HG02885 (cell line): Measurements from ENCODE around the gene CDH4.

ENCODE experiments used
- ATAC-seq: cut with Tn5 transposase; IDR thresholded peaks from one replicate; pipeline ENCODE4 v1.9.1; 2021; ENCODE audit warnings: mild to moderate bottlenecking; ENCODE audit not compliant: unreplicated experiment, poor library complexity

CDH4 gene

DNA sequence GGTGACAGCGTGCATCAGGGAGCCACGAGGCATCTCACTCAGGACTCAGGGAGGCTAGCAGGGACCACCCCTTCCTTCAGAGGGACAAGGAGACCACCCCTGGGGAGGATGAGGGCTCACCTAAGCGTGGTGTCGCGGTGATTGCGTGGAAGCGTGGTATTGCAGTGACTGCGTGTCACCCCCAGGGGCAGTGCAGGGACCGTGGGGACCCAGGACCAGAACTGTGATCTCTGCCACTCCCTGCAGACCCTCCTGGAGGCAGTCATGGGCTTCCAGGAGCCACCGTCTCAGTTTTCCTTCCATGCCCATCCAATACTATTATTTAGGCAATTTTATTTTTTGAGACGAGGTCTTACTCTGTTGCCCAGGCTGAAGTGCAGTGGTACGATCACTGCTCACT, 666.5 kb downstream of the CDH4 start:
- no peak for ATAC-seq

DNA sequence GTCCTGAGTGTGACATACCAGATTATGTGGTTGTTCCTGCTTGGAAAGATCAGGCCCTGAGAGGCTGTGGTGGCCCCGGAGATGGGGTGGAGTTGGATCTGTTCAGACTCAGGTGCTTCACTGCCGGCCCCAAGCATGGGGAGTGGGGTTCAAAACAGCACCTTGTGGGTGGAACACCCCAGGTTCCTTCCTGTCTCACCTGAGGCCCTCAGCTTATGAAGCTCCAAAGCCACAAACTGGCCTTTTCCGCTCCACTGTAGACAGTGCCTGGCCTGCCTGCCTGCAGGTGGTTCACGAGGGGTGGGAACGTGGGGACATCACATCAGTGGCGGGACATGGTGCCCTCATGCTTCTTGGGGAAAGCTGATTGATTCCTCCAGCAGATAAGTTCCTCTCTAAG, 667.2 kb downstream of the CDH4 start:
- no peak for ATAC-seq

GRCh38 chr20:61919675-61920365, 667.8 kb downstream of the CDH4 start:
- no peak for ATAC-seq

GRCh38 chr20:61922411-61922810, 670.4 kb downstream of the CDH4 start:
- no peak for ATAC-seq

GRCh38 chr20:61922936-61923335, 670.9 kb downstream of the CDH4 start:
- no peak for ATAC-seq

DNA sequence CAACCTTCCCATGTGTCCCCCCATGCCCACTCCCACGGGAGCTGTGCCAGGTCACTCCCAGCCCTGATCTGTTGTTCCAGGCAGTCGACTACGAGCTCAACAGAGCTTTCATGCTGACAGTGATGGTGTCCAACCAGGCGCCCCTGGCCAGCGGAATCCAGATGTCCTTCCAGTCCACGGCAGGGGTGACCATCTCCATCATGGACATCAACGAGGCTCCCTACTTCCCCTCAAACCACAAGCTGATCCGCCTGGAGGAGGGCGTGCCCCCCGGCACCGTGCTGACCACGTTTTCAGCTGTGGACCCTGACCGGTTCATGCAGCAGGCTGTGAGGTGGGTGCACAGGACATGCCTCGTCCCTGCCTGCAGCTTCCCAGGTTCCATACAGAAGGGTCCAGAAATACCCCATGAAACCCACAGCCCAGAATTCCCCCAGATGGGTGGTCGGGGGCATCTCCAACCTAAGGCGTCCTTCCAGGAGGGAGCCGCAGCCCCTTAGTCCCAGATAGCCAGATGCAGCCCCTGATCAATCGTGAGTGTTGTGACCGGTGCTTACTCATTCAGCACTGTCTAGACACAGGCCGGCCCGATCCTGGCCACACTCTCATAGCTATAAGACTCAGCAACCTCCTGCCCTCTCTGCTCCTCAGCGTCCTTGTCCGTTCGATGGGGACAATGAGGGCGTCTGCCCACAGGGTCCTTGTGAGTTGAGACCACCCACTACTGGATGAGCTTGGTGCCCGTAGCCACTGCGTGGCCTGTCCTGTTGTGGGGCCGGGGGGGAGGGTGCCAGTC, 671.5 kb downstream of the CDH4 start:
- no peak for ATAC-seq

GRCh38 chr20:61924211-61924857, 672.3 kb downstream of the CDH4 start:
- ATAC-seq, result no peak

GRCh38 chr20:61924858-61925554, 672.9 kb downstream of the CDH4 start:
- no peak for ATAC-seq

DNA sequence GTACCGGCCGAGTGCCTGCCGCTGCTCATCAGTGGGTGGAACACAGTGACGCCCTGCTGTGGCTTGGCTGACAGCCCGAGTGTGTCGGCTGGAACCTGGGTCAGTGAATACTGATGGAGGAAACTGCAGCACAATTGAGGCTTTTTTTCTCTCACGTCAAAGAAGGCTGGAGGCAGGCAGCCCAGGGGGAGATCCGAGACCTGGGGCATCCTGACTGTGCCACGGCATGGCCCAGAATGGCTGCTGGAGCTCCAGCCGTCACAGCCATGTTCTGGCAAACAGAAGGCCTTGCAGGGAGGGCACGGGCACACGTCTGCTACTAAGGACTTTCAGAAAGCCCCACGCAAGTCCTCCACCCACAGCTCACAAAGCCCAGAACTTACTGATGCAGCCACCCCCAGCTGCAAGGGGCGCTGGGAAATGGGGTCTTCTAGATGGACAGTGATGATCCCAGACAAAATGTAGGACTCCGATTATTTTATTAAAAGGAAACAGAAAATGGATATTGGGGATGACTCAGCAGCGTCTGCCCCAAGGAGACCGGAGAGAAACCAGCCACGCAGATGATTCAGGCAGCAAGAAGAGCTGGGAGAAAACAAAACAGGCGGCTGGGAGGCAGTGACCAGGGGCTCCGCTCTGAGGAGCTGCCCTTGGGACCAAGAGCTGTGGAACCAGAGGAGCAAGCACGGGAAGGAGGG, 673.6 kb downstream of the CDH4 start:
- no peak for ATAC-seq

DNA sequence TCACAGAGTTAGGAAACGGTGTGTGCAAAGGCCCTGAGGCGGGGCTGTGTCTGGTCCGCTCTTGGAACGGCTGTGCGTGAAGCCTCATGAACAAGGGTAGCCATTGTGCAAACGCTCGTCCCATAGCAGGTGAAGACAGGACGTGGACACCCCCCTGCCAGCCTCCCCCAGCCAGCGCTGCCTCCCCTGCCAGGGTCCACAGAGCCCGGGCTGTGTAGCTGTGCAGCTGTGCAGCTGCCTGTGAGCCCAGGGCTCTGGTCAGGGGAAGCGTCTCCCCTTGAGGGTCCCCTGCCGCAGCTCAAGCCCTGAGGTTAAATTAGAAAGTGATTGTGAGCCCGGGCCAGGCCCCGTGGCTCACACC, 674.2 kb downstream of the CDH4 start:
- ATAC-seq, result no peak

GRCh38 chr20:61926796-61927192, 674.7 kb downstream of the CDH4 start:
- no peak for ATAC-seq

GRCh38 chr20:61927193-61927825, 675.2 kb downstream of the CDH4 start:
- ATAC-seq, result no peak

DNA sequence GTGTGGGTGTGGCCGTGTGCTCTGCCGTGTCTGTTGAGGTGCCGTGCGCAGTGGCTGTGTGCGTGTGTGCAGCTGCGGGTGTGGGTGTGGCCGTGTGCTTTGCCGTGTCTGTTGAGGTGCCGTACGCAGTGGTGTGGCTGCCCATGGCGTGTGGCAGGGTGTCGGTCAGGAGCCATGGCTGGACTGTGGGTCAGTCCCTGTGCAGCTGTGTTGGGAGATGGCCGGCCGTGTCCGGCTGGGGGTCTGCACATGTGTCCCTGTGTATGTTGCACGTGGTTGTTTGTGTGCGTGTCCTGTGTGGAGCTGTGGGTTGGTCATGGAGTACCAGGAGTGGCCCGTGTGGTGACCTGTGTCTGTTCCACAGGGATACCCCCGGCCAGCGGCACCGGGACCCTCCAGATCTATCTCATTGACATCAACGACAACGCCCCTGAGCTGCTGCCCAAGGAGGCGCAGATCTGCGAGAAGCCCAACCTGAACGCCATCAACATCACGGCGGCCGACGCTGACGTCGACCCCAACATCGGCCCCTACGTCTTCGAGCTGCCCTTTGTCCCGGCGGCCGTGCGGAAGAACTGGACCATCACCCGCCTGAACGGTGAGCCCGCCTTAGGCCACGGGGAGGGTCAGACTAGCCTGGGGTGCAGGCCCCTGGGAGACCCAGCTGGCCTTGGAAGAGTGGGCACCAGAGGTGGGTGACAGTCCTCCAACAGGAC, 675.9 kb downstream of the CDH4 start:
- ATAC-seq, result no peak

DNA sequence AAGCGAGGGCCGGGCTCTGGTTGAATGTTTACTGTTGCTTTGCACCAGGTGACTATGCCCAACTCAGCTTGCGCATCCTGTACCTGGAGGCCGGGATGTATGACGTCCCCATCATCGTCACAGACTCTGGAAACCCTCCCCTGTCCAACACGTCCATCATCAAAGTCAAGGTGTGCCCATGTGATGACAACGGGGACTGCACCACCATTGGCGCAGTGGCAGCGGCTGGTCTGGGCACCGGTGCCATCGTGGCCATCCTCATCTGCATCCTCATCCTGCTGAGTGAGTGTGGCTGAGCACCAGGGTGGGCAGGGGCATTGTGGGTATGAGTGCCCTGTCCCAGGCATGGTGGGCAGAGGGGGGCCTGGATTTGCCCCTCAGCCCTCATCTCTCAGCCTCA, 677.5 kb downstream of the CDH4 start:
- ATAC-seq, result no peak

DNA sequence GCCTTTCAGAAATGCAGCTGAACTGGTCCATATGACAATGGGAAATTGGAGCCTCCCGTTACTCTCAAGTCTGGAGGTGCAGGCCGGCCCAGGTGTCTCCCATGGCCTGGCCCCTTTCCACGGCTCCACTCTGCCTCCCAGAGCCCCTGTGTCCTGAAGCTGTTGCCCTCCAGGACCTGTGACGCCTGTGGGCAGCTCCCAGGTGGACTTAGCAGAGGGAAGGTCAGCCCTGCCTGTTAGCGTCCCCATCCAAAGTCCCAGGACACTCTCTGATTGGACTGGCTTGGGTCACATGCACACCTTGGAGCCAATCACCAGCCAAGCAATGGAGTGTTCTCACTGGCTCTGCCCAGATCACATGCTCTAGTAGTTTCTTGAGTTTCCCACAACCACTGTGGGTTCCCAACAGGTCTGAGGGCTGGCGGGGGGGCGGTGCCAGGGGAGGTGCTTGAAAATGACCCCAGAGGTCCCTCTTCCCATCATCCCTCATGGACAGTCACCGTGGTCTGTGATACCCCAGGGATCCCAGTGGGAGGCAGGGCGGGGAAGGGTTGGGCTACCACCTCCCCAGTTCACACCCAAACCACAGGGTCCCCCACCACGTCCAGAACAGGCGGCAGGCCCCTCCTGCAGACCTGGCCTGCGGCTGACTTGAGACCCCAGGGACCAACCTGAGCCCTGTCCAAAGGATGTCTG, 678.1 kb downstream of the CDH4 start:
- no peak for ATAC-seq

GRCh38 chr20:61930776-61931475, 678.9 kb downstream of the CDH4 start:
- no peak for ATAC-seq

DNA sequence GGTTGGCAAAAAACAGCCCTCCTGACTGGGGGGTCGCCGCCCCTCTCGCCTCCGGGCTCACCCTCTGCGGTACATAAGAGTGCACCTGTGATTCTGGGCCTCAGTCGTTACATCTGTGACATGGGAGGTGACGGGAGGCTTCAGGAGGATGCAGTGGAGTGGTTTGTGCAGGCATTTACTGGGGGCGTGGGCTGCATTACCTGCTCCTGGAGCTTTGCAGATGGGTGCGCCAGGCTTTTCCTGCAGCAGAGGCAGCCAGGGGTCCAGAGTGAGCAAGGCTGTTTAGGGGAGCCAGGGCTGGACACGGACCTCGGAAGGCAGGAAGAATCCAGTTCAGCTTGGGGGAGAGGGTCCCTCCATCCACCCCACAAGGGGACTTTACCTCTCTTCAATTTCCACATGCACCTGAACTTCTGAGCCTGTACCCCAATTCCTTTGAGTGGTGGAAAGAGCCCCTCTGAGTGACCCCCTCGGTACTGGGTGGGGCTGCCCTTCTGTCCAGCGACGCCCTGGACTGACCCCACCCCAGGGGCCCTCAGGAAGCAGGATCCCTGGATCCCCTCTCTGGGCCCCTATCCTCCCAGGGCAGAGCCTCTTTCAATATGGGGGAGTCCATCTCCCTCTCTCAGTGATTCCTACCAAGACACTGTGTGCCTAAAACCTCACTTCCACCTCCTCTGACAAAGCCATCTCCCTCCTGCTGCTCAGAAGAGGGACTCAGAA, 679.6 kb downstream of the CDH4 start:
- ATAC-seq, result no peak
